Right atrium auricular region (tissue), 2 donors: Measurements from ENCODE around the gene SH2D7. TPM values are rescaled to one million over a fixed set of nuclear protein-coding genes. Genes with fewer than 3 reads are reported as not detected.

Experiments
- DNase-seq: peaks from one replicate; pipeline ENCODE4 v3.0.0-alpha.2; 2019; ENCODE audit warnings: low spot score
- H3K27ac ChIP-seq, 2 donors: fragments of 200-600 bp; sonication (generic); 1 replicate in 1 of 2; 2 replicates in 1 of 2; pipeline ENCODE4 v1.5.1; 2016 to 2019
- H3K27me3 ChIP-seq, 2 donors: fragments of 200-600 bp; sonication (generic); one replicate each; pipeline versions ENCODE4 v1.5.1 to v1.6.0; 2017 to 2019
- H3K36me3 ChIP-seq: fragments of 200-600 bp; sonication (generic); one replicate; pipeline ENCODE4 v1.5.1; 2016
- H3K4me1 ChIP-seq, 2 donors: fragments of 200-600 bp; sonication (generic); one replicate each; pipeline versions ENCODE4 v1.5.1 to v1.6.0; 2017 to 2019
- H3K4me3 ChIP-seq, 2 donors: fragments of 200-600 bp; sonication (generic); 1 replicate in 1 of 2; 2 replicates in 1 of 2; pipeline ENCODE4 v1.5.1; 2017 to 2019; ENCODE audit warnings: mild to moderate bottlenecking in 1 of 2, moderate library complexity in 1 of 2
- H3K9me3 ChIP-seq, 2 donors: fragments of 200-600 bp; sonication (generic); one replicate each; pipeline ENCODE4 v1.5.1; 2019
- CTCF ChIP-seq, 2 donors: fragments of 200-600 bp; sonication (generic); IDR thresholded peaks; one replicate each; pipeline ENCODE4 v1.5.1; 2019; ENCODE audit warnings: antibody characterized with exemption in 2 of 2
- total RNA-seq, 2 donors: library from RNA; depleted of rRNA; stranded (reverse); fragments of >200 nt; gene quantifications; one replicate each; pipeline ENCODE4 v1.1.0, GENCODE V29; 2016

SH2D7 gene
- not detected for total RNA-seq

GRCh38 chr15:78092261-78093041 is at the start of gene SH2D7:
Gene SH2D7, plus strand, starts transcription at chr15:78092561. Its CDS starts 24 bp downstream, at chr15:78092585.
- Histone ChIP-seq H3K27ac (no peak within 1 kb of the TSS), H3K4me1 (peaks cover 0 to 25% of the 10 kb centered on the region in 2 donors), H3K27me3 (no peaks in the 10 kb centered on the region), H3K4me3 (no peak within 1 kb of the TSS), H3K9me3 (no peaks in the 10 kb centered on the region), H3K36me3 (no peaks in the 10 kb centered on the region)
- TF ChIP-seq CTCF (IDR thresholded peaks at IDR 0.05), result no peak
- DNase-seq, result no peak

- Histone ChIP-seq H3K27me3 (no peaks in the 10 kb centered on the region), H3K36me3 (peaks cover 18% of the 10 kb centered on the region), H3K9me3 (no peaks in the 10 kb centered on the region), H3K4me1 (peaks cover 0 to 25% of the 10 kb centered on the region in 2 donors), H3K27ac (no peak overlapping the region), H3K4me3 (no peak overlapping the region)
- no peak for TF ChIP-seq CTCF (IDR thresholded peaks at IDR 0.05)
- DNase-seq, result no peak
Observed at GRCh38 chr15:78044407-78045155, 47.8 kb upstream of the SH2D7 start.

GRCh38 chr15:78045189-78045588 is 47.2 kb upstream of the SH2D7 start:
- TF ChIP-seq CTCF (IDR thresholded peaks at IDR 0.05), result no peak
- DNase-seq, result no peak
- Histone ChIP-seq H3K9me3 (no peaks in the 10 kb centered on the region), H3K27ac (no peak overlapping the region), H3K36me3 (peaks cover 18% of the 10 kb centered on the region), H3K4me3 (no peak overlapping the region), H3K27me3 (no peaks in the 10 kb centered on the region), H3K4me1 (peaks cover 0 to 31% of the 10 kb centered on the region in 2 donors)

- Histone ChIP-seq H3K4me3 (no peak overlapping the region), H3K36me3 (peaks cover 16% of the 10 kb centered on the region), H3K27me3 (no peaks in the 10 kb centered on the region), H3K4me1 (peaks cover 0 to 48% of the 10 kb centered on the region in 2 donors), H3K27ac (peak overlapping the region in 1 of 2 donors; percentile 63), H3K9me3 (no peaks in the 10 kb centered on the region)
- TF ChIP-seq CTCF (IDR thresholded peaks at IDR 0.05), result no peak
- no peak for DNase-seq
Observed at GRCh38 chr15:78046796-78047341, 45.5 kb upstream of the SH2D7 start.

- H3K4me3 ChIP-seq, result no peak overlapping the region
- H3K36me3 ChIP-seq, result peaks cover 7% of the 10 kb centered on the region
- DNase-seq, result no peak
- H3K27me3 ChIP-seq, result no peaks in the 10 kb centered on the region
- no peak for TF ChIP-seq CTCF (IDR thresholded peaks at IDR 0.05)
- peaks cover 0 to 59% of the 10 kb centered on the region in 2 donors for H3K4me1 ChIP-seq
- no peaks in the 10 kb centered on the region for H3K9me3 ChIP-seq
- peak overlapping the region; percentile 44 to 63 for H3K27ac ChIP-seq
Observed at GRCh38 chr15:78047761-78048627, 44.4 kb upstream of the SH2D7 start.
